Effector CD8-positive, alpha-beta T cell (primary cell): ENCODE measurements around the gene GMPS.
"Not testable (repeated sequence)": the region's sequence is repeated elsewhere in the genome, so short reads cannot be mapped to it uniquely, and the experiment has no call there.

ENCODE experiments used
- DNase-seq: peaks from one replicate; lab custom pipeline; 2025; lab: John Stamatoyannopoulos, UW

GMPS gene

GRCh38 chr3:155872904-155873646 lies 2.6 kb downstream of the GMPS start:
- DNase-seq: no peak

- DNase-seq: no peak
Measured at GRCh38 chr3:155876037-155876436, 5.6 kb downstream of the GMPS start.

GRCh38 chr3:155876503-155876902 lies 6.1 kb downstream of the GMPS start:
- no peak for DNase-seq

GRCh38 chr3:155880286-155880685 lies 9.8 kb downstream of the GMPS start:
- no peak for DNase-seq

- no peak for DNase-seq
Measured at GRCh38 chr3:155884292-155884691, 13.8 kb downstream of the GMPS start.

GRCh38 chr3:155885292-155885691 lies 14.8 kb downstream of the GMPS start:
- DNase-seq: no peak

- not testable (repeated sequence) for DNase-seq
Measured at GRCh38 chr3:155886348-155886747, 15.9 kb downstream of the GMPS start.

GRCh38 chr3:155886915-155887314 lies 16.5 kb downstream of the GMPS start:
- no peak for DNase-seq

- DNase-seq: no peak
Measured at GRCh38 chr3:155889212-155889611, 18.8 kb downstream of the GMPS start.

- no peak for DNase-seq
Measured at GRCh38 chr3:155889952-155890351, 19.5 kb downstream of the GMPS start.

GRCh38 chr3:155890671-155891190 lies 20.3 kb downstream of the GMPS start:
- no peak for DNase-seq

- no peak for DNase-seq
Measured at GRCh38 chr3:155891321-155891720, 20.9 kb downstream of the GMPS start.

GRCh38 chr3:155895379-155895900 lies 25.0 kb downstream of the GMPS start:
- no peak for DNase-seq

- DNase-seq: no peak
Measured at GRCh38 chr3:155906900-155907299, 36.5 kb downstream of the GMPS start.

- DNase-seq: no peak
Measured at GRCh38 chr3:155908086-155908485, 37.6 kb downstream of the GMPS start.

- DNase-seq: no peak
Measured at GRCh38 chr3:155908605-155909004, 38.2 kb downstream of the GMPS start.

- DNase-seq: no peak
Measured at GRCh38 chr3:155912090-155912489, 41.6 kb downstream of the GMPS start.

GRCh38 chr3:155912579-155913190 lies 42.2 kb downstream of the GMPS start:
- DNase-seq: no peak

- no peak for DNase-seq
Measured at GRCh38 chr3:155917781-155918180, 47.3 kb downstream of the GMPS start.

- no peak for DNase-seq
Measured at GRCh38 chr3:155919728-155920127, 49.3 kb downstream of the GMPS start.

- DNase-seq: no peak
Measured at GRCh38 chr3:155921486-155921885, 51.0 kb downstream of the GMPS start.

- DNase-seq: no peak
Measured at GRCh38 chr3:155934230-155934629, 63.8 kb downstream of the GMPS start.

- no peak for DNase-seq
Measured at GRCh38 chr3:155938409-155938808, 68.0 kb downstream of the GMPS start.
